ENCODE measurements around the gene KCNH2.
"Not testable (repeated sequence)": the region's sequence is repeated elsewhere in the genome, so short reads cannot be mapped to it uniquely, and the experiment has no call there.

- TF ChIP-seq TAF1 (IDR thresholded peaks at IDR 0.05; ENCODE audit: borderline replicate concordance, low read depth, low read length); POLR2AphosphoS5 (IDR thresholded peaks at IDR 0.05; ENCODE audit: low read depth, low read length): not testable (repeated sequence)
These were observed 48.9 kb upstream of the KCNH2 start for GRCh38 chr7:151026771-151027727.

All from GM12892 (cell line).